ENCODE results near the gene TMEM131L.

Gene TMEM131L

DNA sequence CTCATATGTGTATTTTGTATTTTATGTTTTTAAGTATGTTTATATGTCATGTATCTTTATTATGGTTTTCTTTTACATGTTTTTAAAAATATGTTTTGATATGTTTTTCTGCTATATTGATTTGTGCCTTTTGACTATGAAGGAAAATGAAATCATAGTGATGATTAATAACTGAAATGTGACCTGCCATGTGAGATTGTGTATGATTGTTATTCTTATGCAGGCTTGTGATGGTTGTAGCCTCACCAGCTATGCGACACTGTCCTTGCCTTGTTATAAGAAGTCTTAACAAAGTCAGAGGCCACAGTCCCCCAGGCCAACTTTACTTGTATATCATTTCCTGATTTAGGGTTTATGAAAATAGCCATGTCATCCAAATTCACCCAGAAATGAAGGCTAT lies 83.2 kb downstream of the TMEM131L start:
- Mint-ChIP-seq H3K9me3 (no peaks in the 10 kb centered on the region), H3K27ac (peak overlapping the region; percentile 45 to 77 (median 49)), H3K4me1 (peaks cover 64% of the 10 kb centered on the region), H3K36me3 (ENCODE audit: low read depth) (peaks cover 10% of the 10 kb centered on the region), H3K27me3 (ENCODE audit: low read depth) (no peaks in the 10 kb centered on the region), H3K4me3 (peak overlapping the region in 1 of 3 experiments; percentile 28)
- TF ChIP-seq, protein P1, sequence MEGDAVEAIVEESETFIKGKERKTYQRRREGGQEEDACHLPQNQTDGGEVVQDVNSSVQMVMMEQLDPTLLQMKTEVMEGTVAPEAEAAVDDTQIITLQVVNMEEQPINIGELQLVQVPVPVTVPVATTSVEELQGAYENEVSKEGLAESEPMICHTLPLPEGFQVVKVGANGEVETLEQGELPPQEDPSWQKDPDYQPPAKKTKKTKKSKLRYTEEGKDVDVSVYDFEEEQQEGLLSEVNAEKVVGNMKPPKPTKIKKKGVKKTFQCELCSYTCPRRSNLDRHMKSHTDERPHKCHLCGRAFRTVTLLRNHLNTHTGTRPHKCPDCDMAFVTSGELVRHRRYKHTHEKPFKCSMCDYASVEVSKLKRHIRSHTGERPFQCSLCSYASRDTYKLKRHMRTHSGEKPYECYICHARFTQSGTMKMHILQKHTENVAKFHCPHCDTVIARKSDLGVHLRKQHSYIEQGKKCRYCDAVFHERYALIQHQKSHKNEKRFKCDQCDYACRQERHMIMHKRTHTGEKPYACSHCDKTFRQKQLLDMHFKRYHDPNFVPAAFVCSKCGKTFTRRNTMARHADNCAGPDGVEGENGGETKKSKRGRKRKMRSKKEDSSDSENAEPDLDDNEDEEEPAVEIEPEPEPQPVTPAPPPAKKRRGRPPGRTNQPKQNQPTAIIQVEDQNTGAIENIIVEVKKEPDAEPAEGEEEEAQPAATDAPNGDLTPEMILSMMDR (IDR thresholded peaks at IDR 0.05; ENCODE audit: unreplicated experiment in 3 of 3), result no peak

DNA sequence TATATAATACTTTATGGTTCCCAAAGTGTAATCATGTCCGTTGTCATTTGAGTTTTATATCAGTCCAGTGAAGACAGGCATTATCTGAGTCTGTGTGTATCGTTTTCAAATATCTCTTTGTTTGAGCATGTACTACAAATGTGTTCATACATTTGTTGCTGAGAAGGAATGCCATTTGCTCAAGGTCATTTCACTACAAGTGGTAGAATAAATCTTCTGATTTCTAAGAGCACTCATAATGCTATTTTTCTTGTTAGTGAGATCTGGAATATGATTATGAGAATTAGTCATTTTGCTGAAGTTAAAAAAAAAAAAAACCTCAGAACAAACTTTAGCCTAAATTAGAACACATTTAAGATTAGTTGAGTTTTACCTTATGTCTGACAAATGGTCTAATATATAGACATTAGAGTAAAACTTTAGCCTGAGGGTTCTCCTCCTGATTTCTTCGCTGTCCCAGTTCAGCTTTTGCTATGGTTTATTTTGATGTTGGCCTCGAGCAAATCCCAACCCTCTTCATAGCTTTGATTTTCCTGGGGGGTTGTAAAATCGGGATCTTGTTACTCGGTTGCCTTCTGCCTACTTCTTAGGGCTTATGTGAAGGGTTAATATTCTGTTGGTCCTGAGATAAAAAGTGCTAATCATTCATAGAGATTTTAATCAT lies 87.1 kb downstream of the TMEM131L start:
- H3K4me3 Mint-ChIP-seq, result peak overlapping the region in 2 of 3 experiments; percentile 47 to 68
- H3K27me3 Mint-ChIP-seq (ENCODE audit: low read depth), result no peaks in the 10 kb centered on the region
- TF ChIP-seq, protein P1 (IDR thresholded peaks at IDR 0.05; ENCODE audit: unreplicated experiment in 3 of 3), result no peak
- H3K4me1 Mint-ChIP-seq, result peaks cover 62% of the 10 kb centered on the region
- no peaks in the 10 kb centered on the region for H3K9me3 Mint-ChIP-seq
- peak overlapping the region; percentile 87 to 97 (median 93) for H3K27ac Mint-ChIP-seq
- H3K36me3 Mint-ChIP-seq (ENCODE audit: low read depth), result peaks cover 16% of the 10 kb centered on the region

DNA sequence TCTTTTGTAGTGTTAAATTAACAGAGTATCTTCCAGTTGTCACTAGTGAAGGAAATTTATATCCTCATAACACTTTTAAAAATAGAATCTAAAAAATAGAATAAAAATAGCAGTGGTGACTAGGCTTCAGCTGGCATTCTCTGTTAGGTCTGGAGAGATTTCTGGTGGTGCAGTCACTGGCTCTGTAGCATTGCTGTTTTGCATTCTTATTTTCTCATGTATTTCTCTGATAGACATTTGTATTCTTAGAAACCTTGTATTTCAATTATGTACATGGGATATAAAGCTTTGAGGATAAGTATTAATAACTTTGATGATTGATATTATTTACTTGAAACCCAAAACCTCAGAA lies 87.6 kb downstream of the TMEM131L start:
- H3K9me3 Mint-ChIP-seq, result no peaks in the 10 kb centered on the region
- peak overlapping the region in 2 of 3 experiments; percentile 33 to 68 for H3K4me3 Mint-ChIP-seq
- no peaks in the 10 kb centered on the region for H3K27me3 Mint-ChIP-seq (ENCODE audit: low read depth)
- peaks cover 57% of the 10 kb centered on the region for H3K4me1 Mint-ChIP-seq
- H3K27ac Mint-ChIP-seq, result peak overlapping the region; percentile 87 to 97 (median 93)
- TF ChIP-seq, protein P1 (IDR thresholded peaks at IDR 0.05; ENCODE audit: unreplicated experiment in 3 of 3), result no peak
- H3K36me3 Mint-ChIP-seq (ENCODE audit: low read depth), result peaks cover 20% of the 10 kb centered on the region

DNA sequence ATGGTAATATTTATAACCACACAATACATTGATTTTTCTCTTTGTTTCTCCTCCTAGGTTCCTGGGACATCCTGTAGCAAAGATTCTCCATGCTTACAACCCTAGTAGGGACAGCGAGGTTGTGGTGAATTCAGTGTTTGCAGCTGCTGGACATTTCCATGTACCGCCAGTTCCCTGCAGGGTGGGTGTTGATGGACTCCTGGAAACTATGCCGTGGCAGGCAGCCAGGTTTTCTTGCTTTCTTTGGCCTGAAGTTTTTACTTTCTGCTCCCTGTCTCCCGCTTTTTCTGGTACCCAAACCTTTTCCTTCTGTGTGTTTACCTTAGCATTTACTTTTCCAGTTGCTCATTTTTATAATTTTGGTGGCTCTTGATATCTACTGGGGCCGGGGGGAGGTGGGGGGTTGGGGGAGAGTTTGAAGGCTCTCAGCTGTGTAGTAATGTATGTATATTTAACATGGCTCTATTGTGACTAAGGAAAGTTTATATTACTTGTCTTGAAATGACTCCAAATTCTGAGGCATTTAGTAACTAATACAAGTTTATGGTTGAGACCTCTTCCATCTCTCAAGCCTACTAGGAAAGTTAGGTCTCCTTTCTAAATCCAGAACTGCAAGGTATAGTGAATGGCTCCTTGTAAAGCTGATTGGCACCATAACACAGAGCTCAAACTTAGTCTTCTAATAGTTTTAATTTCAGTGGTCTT lies 89.7 kb downstream of the TMEM131L start:
- H3K27me3 Mint-ChIP-seq (ENCODE audit: low read depth), result no peaks in the 10 kb centered on the region
- TF ChIP-seq, protein P1 (IDR thresholded peaks at IDR 0.05; ENCODE audit: unreplicated experiment in 3 of 3), result no peak
- H3K27ac Mint-ChIP-seq, result peak overlapping the region; percentile 89 to 95 (median 93)
- H3K4me1 Mint-ChIP-seq, result peaks cover 51% of the 10 kb centered on the region
- H3K36me3 Mint-ChIP-seq (ENCODE audit: low read depth), result peaks cover 37% of the 10 kb centered on the region
- peaks cover under 1% of the 10 kb centered on the region for H3K9me3 Mint-ChIP-seq
- peak overlapping the region in 2 of 3 experiments; percentile 13 to 61 for H3K4me3 Mint-ChIP-seq

DNA sequence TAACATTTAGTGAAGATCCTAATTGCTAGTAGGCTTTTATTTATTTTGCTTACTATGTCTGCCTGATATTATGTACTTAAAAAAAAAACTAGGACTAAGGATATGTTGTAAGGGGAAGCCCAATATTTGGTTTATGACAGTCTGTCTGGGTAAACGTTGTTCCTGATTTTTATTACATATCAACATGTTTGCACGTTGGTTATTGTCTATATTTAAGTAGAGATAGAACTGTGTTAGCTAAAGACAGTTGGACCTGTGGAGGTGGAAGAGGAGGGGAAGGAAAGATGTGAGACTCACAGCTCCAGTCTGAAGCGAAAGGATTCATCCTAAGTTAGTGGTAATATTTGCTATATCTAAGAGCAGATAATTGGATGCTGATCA lies 90.3 kb downstream of the TMEM131L start:
- Mint-ChIP-seq H3K9me3 (peaks cover 3% of the 10 kb centered on the region), H3K27ac (peak overlapping the region; percentile 89 to 95 (median 93)), H3K4me1 (peaks cover 49% of the 10 kb centered on the region), H3K4me3 (peak overlapping the region in 1 of 3 experiments; percentile 61), H3K27me3 (ENCODE audit: low read depth) (no peaks in the 10 kb centered on the region), H3K36me3 (ENCODE audit: low read depth) (peaks cover 40% of the 10 kb centered on the region)
- TF ChIP-seq, protein P1 (IDR thresholded peaks at IDR 0.05; ENCODE audit: unreplicated experiment in 3 of 3), result no peak
